ENCODE results near the gene UTF1.
A peak's percentile ranks its signal among the peaks of the same experiment; 100 is the strongest.
"Not testable (repeated sequence)": the region's sequence is repeated elsewhere in the genome, so short reads cannot be mapped to it uniquely, and the experiment has no call there.

The UTF1 gene

DNA sequence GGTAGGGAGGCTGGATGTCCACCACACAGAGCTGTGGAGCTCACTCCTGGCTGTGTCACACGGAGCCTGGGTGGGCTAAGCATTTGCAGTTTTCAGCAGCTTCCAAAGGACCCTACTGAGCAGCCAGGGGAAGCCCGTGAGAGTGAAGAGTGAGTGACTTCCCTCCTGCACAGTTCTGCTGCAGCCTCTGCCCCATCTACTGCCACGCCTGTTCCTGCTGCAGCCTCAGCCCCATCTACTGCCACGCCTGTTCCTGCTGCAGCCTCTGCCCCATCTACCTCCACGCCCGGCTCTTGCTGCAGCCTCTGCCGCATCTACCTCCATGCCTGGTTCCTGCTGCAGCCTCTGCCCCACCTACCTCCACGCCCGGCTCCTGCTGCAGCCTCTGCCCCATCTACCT is 34.4 kb downstream of the UTF1 start:
- Histone ChIP-seq H3K9me3 (no peaks in the 10 kb centered on the region), H3K4me3 (ENCODE audit: low read depth in 1 of 2, low read length in 1 of 2) (no peak overlapping the region), H3K27me3 (peaks cover 6% of the 10 kb centered on the region), H3K4me1 (ENCODE audit: control insufficient read depth in 1 of 2, insufficient read depth in 1 of 2, low read depth in 1 of 2, low read length in 1 of 2) (peaks cover 57 to 66% of the 10 kb centered on the region in 2 experiments), H3K36me3 (peaks cover 75% of the 10 kb centered on the region), H3K27ac (peak overlapping the region; percentile 69)
- TF ChIP-seq, protein P1, sequence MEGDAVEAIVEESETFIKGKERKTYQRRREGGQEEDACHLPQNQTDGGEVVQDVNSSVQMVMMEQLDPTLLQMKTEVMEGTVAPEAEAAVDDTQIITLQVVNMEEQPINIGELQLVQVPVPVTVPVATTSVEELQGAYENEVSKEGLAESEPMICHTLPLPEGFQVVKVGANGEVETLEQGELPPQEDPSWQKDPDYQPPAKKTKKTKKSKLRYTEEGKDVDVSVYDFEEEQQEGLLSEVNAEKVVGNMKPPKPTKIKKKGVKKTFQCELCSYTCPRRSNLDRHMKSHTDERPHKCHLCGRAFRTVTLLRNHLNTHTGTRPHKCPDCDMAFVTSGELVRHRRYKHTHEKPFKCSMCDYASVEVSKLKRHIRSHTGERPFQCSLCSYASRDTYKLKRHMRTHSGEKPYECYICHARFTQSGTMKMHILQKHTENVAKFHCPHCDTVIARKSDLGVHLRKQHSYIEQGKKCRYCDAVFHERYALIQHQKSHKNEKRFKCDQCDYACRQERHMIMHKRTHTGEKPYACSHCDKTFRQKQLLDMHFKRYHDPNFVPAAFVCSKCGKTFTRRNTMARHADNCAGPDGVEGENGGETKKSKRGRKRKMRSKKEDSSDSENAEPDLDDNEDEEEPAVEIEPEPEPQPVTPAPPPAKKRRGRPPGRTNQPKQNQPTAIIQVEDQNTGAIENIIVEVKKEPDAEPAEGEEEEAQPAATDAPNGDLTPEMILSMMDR (IDR thresholded peaks at IDR 0.05) = no peak

GRCh38 chr10:133265052-133265451 is 35.0 kb downstream of the UTF1 start:
- H3K27me3 ChIP-seq; H3K9me3 ChIP-seq; H3K4me3 ChIP-seq (ENCODE audit: low read depth in 1 of 2, low read length in 1 of 2): not testable (repeated sequence)
- Histone ChIP-seq H3K27ac (peak overlapping the region; percentile 29), H3K4me1 (ENCODE audit: control insufficient read depth in 1 of 2, insufficient read depth in 1 of 2, low read depth in 1 of 2, low read length in 1 of 2) (peaks cover 51 to 60% of the 10 kb centered on the region in 2 experiments), H3K36me3 (peaks cover 81% of the 10 kb centered on the region)

GRCh38 chr10:133266056-133266795 is 36.2 kb downstream of the UTF1 start:
- H3K36me3 ChIP-seq = peaks cover 92% of the 10 kb centered on the region
- TF ChIP-seq, protein P1 (IDR thresholded peaks at IDR 0.05) = no peak
- H3K27ac ChIP-seq = peak overlapping the region; percentile 49
- no peak overlapping the region for H3K4me3 ChIP-seq (ENCODE audit: low read depth in 1 of 2, low read length in 1 of 2)
- H3K4me1 ChIP-seq (ENCODE audit: control insufficient read depth in 1 of 2, insufficient read depth in 1 of 2, low read depth in 1 of 2, low read length in 1 of 2) = peaks cover 40 to 48% of the 10 kb centered on the region in 2 experiments
- no peaks in the 10 kb centered on the region for H3K27me3 ChIP-seq
- H3K9me3 ChIP-seq = no peaks in the 10 kb centered on the region

DNA sequence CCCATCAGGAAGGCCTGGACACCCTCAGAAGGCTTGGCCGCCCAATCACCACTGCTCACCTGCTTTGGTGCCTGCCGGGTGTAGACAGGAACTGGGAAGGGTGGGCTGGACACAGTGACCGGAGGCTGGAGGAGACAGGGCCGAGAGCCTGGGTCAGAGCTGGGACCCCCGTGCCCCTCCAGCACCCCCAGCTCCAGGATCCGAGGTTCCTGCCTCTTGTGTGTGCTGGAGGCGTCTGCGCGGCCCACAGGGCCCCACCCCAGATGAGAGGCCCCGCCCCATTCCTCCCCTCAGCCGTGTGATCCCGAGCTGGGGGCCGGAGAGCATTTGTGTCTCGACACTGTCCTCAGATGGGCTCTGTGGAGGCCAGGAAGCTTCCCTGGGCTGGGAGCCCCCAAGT is 37.3 kb downstream of the UTF1 start:
- Histone ChIP-seq H3K9me3 (no peaks in the 10 kb centered on the region), H3K4me1 (ENCODE audit: control insufficient read depth in 1 of 2, insufficient read depth in 1 of 2, low read depth in 1 of 2, low read length in 1 of 2) (peaks cover 34 to 41% of the 10 kb centered on the region in 2 experiments), H3K4me3 (ENCODE audit: low read depth in 1 of 2, low read length in 1 of 2) (no peak overlapping the region), H3K27ac (peak overlapping the region; percentile 49), H3K36me3 (peaks cover 100% of the 10 kb centered on the region), H3K27me3 (no peaks in the 10 kb centered on the region)
- TF ChIP-seq, protein P1 (IDR thresholded peaks at IDR 0.05) = no peak

DNA sequence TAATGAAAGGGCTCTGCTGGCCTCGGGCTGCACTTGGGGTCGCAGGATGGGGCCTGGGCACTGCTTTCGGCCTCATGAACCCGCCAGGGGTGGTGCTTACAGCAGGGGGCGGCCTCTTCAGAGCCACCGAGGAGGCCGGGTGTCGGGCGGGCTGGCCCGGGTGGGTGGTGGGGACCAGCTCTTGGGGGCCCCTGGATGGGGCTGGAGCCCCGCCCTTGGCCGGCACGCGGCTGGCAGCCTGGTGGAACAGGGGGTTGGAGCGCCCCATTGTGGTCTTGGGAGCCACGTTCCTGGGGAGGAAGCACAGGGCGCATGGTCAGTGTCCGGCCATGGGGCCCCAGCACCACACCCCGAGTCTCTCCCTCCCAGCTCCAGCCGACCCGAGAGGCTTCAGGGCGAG is 37.8 kb downstream of the UTF1 start:
- peaks cover 100% of the 10 kb centered on the region for H3K36me3 ChIP-seq
- peaks cover 29 to 40% of the 10 kb centered on the region in 2 experiments for H3K4me1 ChIP-seq (ENCODE audit: control insufficient read depth in 1 of 2, insufficient read depth in 1 of 2, low read depth in 1 of 2, low read length in 1 of 2)
- H3K9me3 ChIP-seq = no peaks in the 10 kb centered on the region
- TF ChIP-seq, protein P1 (IDR thresholded peaks at IDR 0.05) = no peak
- H3K27me3 ChIP-seq = no peaks in the 10 kb centered on the region
- H3K4me3 ChIP-seq (ENCODE audit: low read depth in 1 of 2, low read length in 1 of 2) = no peak overlapping the region
- H3K27ac ChIP-seq = peak overlapping the region; percentile 49

DNA sequence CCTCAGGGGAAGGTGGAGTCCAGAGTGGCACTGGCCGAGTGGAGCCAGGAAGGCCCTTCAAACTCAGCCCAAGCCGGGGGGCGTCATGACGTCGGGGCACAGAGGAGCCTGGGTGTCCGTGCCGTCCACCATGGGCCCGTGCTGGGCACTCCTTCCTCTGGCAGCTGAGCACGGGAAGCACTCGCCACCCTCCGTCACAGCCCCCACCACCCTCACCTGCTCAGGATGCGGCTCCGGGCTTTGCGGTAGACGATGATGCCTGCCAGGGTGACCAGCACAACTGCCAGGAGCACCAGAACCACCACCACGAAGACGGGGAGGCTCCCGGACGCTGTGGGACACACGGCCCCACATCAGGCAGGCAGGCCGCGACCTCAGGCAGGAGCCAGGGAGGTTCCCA is 38.5 kb downstream of the UTF1 start:
- peaks cover 100% of the 10 kb centered on the region for H3K36me3 ChIP-seq
- H3K9me3 ChIP-seq = no peaks in the 10 kb centered on the region
- H3K4me3 ChIP-seq (ENCODE audit: low read depth in 1 of 2, low read length in 1 of 2) = no peak overlapping the region
- TF ChIP-seq, protein P1 (IDR thresholded peaks at IDR 0.05) = no peak
- peak overlapping the region; percentile 49 for H3K27ac ChIP-seq
- H3K27me3 ChIP-seq = no peaks in the 10 kb centered on the region
- peaks cover 26 to 40% of the 10 kb centered on the region in 2 experiments for H3K4me1 ChIP-seq (ENCODE audit: control insufficient read depth in 1 of 2, insufficient read depth in 1 of 2, low read depth in 1 of 2, low read length in 1 of 2)

Measured in neutrophil (primary cell).